H54 (cell line): ENCODE measurements around the gene OMA1.
"Not testable (repeated sequence)": the region's sequence is repeated elsewhere in the genome, so short reads cannot be mapped to it uniquely, and the experiment has no call there.

Experiments
- DNase-seq: peaks from one replicate; pipeline ENCODE4 v3.0.0; 2011; ENCODE audit warnings: low spot score, mixed read lengths; ENCODE audit not compliant: insufficient read length
- FAIRE-seq: peaks from 3 replicates; lab custom pipeline; 2011; peaks lifted over from hg19 to GRCh38; lab: Jason Lieb, UNC
- POLR2A ChIP-seq: IDR thresholded peaks from 2 replicates; pipeline ENCODE4 v1.6.1; 2011; ENCODE audit warnings: low read depth, mild to moderate bottlenecking, low read length

OMA1 gene

DNA sequence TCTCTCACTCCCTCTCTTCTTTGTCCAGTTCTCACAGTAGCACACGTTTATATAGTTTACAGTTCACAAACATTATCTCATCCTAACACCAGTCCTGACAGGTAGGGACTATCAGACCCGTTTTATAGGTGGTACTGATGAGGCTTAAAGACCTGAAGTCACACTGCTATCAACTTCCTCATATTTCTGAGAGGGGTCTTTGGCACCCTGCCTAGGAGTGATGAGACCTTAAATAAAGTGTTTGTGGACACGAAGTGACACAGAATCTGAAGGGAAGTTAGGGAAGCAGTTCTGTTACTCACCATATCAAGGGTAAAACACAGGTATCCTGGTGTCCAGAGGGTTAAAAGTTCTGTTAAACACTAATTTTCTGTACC, 31.1 kb upstream of the OMA1 start:
- DNase-seq (no peak), FAIRE-seq (no peak)
- TF ChIP-seq POLR2A, result no peak

DNA sequence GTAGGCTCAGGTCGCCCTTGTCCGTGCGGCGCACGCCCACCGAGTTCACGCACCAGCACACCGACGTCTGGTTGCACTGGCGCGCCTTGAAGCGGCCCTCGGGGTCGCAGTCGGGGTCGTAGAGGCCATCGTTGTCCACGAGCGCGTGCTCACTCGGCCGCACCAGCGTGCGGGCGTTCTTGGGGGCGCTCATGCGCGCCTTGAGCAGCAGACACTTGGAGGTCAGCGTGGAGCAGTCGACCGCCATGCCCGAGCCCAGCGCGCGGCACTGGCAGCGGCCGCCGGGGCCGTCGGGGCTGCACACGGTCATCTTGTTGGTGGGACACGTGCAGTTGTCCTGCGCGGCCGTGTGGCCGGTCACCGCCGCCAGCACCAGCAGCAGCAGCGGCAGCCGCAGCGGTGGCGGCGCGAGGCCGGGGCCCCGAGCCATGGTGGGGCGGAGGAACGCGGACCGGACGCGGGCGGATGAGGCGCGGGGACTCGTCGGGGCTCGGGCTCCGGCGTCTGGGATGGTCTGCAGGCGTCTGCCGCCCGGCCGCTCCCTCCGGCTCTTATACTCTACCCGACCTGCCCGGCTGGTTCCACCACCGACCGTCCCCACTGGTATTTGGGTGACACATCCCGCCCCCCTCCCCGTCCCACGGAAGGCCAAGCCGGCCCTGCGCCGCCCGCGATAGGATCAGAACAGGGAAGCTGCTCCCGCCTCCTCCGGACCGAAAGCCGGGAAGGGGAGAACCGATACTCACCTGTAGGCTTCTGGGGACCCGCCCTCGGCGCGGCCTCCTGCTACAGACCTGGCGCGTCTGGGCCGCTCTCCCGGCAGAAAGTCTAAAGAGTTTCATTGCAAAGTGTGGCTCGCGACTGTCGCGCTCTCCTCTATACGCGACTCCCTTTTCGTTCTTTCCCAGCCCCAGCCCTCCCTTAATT, 30.5 kb upstream of the OMA1 start, which contains the start of gene TACSTD2:
TSS of gene TACSTD2 (minus strand) at position 526 of the 927 bp plus-strand sequence. CDS start at position 430, 96 bp downstream.
- DNase-seq (no peak), FAIRE-seq (no peak)
- no peak for TF ChIP-seq POLR2A

DNA sequence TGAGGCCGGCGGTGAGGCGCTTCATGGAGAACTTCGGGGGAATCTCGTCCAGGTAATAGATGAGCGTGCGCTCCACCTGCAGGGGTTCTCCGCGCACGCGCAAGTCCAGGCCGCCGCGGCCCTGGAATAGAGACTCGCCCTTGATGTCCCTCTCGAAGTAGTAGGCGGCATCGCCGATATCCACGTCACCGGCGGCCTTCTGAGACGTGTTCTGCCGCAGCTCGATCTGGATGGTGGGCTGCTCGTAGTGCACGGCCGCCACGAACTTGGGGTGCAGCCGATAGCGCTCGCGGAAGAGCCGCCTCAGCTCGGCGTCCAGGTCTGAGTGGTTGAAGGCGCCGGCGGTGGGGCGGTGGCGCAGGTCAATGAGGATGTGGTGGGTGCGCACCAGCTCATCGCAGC, 29.8 kb upstream of the OMA1 start:
- DNase-seq (no peak), FAIRE-seq (no peak)
- TF ChIP-seq POLR2A, result no peak

DNA sequence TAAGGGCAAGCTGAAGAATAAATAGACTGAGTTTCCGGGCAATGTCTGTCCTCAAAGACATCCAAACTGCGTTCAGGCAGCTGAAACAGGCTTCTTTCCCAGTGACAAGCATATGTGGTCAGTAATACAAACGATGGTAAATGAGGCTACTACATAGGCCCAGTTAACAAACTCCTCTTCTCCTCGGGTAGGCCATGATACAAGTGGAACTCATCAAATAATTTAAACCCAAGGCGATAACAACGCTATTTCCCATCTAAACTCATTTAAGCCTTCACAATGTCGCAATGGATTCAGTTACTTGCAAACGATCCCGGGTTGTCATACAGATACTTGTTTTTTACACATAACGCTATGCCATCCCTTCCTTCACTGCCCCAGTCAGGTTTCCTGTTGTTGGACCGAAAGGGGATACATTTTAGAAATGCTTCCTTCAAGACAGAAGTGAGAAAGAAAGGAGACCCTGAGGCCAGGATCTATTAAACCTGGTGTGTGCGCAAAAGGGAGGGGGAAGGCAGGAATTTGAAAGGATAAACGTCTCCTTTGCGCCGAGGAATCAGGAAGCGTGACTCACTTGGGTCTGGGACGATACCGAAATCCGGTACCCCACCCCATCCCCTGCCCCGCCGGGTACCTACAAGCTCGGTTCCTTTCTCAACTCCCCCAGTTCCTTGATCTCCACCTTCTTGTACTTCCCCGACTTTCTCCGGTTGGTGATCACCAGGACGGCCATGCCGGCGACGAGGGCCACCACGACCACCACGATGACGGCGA, 29.2 kb upstream of the OMA1 start:
- no peak for TF ChIP-seq POLR2A
- FAIRE-seq (no peak), DNase-seq (no peak)

DNA sequence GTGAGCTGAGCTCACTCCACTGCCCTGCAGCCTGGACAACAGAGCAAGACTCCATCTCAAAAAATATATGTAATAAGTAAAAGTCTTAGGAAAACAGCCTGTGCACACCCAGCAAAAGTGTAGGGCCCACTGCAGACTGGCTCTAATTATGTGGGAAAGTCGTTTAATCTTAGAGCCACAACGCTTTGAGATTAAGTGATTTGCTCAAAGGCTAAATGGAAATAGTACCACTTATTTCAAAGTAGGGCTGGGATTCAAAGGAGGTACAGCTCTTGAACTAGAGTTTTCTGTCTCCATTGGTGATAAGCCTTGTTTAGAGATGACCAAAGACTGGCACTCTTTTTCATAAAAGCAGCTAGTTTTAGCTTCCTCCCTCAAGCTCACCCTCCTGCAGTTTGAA, 28.3 kb upstream of the OMA1 start:
- FAIRE-seq (no peak), DNase-seq (no peak)
- no peak for TF ChIP-seq POLR2A

DNA sequence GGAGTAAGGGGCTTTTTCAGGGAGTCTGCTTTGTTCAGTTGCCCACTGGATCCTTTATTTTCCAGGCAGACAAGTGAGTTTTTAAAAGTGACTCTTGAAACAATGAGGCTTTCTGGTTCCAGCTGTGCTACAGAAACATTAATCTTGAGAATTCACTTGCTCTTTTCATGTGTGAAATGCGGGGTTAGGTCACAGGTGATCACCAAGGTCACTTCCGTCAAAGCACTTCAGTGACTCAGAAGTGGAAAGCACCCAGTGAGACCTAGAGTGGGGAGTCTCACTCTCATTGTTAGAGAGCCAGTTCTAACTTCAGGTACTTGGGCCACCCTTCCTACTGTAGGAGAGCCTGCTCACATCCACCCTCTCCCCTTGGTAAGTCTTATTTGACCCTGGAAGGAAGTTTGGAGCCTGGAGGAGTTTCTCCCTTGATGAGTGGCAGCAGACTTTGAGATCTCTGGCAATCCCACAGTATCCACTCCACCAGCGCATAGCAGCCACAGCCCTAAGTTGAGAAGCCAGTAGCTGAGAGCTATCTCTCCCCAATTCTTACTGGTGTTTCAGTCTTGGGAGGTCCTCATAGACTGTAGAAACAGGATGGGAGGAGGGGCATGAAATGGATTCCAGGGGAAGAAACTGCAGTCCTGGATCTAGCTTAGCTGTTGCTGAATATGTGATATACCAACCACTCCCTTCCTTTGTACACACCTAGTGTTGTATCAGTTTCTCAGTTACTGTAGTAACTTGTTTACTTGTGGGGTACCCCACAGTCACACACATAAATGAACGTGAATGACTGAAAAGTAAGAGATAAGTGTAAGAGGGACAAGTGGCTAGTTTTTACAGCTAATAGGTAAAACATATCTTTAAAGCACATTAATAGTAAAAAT, 27.4 kb upstream of the OMA1 start:
- no peak for DNase-seq
- FAIRE-seq, result peak; percentile 75
- no peak for TF ChIP-seq POLR2A

DNA sequence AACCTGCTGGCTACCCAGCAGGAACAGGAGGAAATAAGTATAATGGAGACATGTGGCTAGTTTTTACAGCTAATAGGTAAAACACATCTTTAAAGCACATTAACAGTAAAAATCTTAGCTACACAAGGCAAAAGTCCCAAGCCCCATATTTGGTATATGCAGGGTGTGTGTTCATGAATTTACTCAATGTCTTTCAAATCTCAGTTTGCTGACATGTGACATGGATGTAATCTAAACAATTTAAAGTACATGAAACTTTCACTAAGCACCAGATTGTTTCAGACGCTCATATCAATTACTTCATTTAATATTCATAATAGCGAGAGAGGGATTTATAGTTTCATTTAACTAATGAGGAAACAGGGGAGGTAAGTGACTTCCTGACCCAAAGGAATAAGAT, 26.6 kb upstream of the OMA1 start:
- FAIRE-seq (no peak), DNase-seq (no peak)
- TF ChIP-seq POLR2A, result no peak

DNA sequence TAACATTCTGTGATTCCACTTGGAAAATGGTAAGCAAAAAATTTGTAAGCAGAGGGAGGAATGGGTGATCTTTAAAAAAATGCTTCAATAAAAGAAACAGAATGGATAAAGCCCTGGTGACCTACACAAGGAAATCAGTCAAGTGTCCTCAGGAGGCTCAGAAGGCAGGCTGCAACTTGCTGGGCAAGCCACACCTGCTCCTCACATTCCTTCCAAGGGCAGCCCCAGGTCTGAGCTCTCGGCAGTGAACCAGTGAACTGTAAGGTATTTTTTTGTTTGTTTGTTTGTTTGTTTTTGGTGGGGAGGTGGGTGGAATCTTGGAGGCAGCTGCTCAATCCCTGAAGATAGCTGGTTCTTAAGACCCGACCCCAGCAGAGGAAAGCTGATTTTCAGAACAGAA, 26.2 kb upstream of the OMA1 start:
- DNase-seq (no peak), FAIRE-seq (no peak)
- TF ChIP-seq POLR2A, result no peak

DNA sequence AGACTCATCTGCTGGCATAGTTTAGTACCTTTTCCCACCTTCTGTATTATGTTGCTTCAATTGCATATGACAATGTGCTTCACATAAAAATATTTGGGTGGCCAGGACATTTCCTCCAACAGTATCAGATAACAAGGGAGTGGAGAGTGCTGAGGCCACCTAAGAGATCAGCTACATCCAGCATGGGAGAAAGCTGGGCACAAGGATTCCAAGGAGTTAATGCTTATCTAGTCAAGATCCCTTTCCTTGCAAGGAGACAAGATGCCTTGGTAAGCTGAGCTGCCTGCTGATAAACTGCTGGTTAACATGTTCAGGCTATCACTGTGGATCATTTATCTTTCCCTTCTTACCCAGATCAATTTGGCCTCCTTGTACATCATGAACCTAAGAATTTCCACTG, 25.1 kb upstream of the OMA1 start:
- no peak for FAIRE-seq

DNA sequence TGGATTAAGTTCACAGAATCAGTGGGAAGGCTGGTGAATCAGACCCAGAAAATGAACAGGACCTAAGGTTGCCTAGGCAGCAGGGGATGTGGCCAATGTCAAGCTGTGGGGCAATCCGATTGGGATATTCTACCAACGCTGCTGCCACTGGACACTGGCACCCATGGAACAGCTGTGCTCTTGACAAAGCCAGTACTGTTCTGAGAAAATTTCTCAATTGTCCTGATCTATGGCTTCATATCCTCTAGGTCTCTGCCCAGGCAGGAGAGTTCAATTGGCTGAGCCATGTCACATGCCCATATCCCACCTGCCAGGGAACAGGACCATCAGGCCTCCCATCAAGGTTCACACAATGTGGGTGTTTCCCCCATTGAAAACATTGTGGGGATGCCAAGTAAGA, 24.3 kb upstream of the OMA1 start:
- TF ChIP-seq POLR2A, result no peak
- DNase-seq (no peak), FAIRE-seq (no peak)

More for the DNA sequence above, 25.1 kb upstream of the OMA1 start:
- no peak for DNase-seq
- no peak for TF ChIP-seq POLR2A

DNA sequence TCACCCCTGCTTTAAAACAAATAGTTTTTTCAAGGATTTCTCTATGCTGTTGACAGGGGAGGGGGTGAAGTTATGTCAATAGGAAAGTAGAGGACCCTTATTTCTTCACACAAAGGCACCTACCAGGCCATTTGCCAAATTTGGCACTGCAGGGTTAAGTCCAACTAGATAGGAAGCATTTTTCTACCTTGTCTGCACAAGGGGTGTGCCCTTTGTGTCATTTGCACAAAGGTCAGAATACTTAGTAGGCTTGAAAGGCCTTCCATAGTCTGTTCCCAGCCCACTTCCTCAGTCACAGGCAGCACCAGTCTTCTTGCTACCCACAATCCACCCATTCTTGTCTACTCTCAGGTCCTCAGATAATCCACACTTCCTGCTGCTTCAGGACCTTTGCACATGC, 23.6 kb upstream of the OMA1 start:
- no peak for DNase-seq
- no peak for FAIRE-seq
- TF ChIP-seq POLR2A, result no peak

DNA sequence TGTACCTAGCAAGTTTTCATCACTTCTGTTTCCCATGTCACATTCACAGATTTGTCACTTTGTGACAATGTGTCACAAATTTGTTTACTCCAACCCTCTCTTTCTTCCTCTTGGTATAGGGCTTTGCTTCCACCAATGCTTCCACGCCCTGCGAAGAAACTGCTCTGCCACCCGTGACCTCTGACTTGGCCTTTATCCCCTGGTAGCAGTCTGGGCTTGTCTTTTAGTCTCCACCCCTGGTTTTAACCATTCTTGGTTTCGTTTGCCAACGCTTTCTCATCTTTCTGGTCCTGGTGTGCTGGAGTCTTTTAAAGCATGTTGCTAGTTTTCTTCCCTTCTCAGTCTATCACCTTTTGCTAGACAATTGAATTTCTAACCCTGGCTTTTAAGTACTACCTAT, 22.4 kb upstream of the OMA1 start:
- no peak for TF ChIP-seq POLR2A
- DNase-seq (no peak), FAIRE-seq (no peak)

DNA sequence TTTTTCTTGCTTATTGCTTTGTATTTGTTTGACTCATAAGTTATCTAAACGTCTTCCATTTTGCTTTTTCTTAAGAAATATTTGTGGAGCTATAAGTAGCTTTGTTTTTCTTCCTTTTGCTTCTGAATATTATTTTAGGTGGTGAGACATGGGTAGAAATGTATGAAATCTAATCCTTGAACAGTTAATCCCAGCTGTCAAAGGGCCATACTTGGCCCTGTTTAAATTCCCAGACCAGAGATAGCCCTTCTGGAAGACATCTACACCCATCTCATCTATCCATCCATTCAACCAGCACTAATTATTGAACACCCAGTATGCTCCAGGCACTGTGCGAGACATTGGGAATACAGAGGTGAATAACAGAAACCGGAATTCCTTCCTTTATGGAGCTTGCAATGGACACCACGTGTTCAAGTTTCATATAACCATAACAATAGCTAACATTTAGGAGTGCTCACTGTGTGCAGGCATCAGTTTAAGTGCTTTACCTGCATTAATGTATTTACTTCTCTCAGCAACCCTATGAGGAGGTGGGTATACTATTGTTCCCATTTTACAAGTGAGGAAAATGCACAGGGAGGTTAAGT, 21.8 kb upstream of the OMA1 start:
- DNase-seq (no peak), FAIRE-seq (no peak)
- no peak for TF ChIP-seq POLR2A

DNA sequence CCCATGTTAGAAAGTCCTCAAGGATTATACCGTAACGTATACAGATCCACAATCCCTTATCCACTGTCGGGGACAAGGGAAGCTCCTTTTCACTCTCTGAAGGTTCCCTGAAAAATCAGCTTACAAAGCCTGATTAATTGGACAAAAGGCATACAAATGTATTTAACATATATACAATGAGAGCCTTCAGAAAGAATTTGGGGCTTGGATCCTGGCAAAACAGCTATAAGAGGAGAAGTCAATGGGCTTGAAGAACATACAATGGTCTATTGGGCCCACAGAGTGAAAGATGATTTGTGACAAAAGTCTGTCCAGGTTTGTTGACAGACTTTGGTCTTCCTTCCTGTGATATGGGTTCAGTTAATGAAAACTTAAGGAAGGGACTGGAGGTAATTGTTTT, 19.8 kb upstream of the OMA1 start:
- DNase-seq (no peak), FAIRE-seq (no peak)
- no peak for TF ChIP-seq POLR2A

DNA sequence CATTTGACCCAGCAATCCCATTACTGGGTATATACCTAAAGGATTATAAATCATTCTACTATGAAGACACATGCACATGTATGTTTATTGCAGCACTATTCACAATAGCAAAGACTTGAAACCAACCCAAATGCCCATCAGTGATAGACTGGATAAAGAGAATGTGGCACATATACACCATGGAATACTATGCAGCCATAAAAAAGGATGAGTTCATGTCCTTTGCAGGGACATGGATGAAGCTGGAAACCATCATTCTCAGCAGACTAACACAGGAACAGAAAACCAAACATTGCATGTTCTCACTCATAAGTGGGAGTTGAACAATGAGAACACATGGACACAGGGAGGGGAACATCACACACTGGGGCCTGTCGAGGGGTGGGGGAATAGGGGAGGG, 17.2 kb upstream of the OMA1 start:
- FAIRE-seq, DNase-seq: not testable (repeated sequence)
